Measurements from ENCODE around the gene DOK7.

Gene DOK7

GRCh38 chr4:3485886-3486540 is 22.9 kb downstream of the DOK7 start:
- no peak overlapping the region for H3K4me3 ChIP-seq (replicated peaks in 1 of 2; ENCODE audit: low read depth in 2 of 2, low read length in 2 of 2)
- TF ChIP-seq, protein P1, sequence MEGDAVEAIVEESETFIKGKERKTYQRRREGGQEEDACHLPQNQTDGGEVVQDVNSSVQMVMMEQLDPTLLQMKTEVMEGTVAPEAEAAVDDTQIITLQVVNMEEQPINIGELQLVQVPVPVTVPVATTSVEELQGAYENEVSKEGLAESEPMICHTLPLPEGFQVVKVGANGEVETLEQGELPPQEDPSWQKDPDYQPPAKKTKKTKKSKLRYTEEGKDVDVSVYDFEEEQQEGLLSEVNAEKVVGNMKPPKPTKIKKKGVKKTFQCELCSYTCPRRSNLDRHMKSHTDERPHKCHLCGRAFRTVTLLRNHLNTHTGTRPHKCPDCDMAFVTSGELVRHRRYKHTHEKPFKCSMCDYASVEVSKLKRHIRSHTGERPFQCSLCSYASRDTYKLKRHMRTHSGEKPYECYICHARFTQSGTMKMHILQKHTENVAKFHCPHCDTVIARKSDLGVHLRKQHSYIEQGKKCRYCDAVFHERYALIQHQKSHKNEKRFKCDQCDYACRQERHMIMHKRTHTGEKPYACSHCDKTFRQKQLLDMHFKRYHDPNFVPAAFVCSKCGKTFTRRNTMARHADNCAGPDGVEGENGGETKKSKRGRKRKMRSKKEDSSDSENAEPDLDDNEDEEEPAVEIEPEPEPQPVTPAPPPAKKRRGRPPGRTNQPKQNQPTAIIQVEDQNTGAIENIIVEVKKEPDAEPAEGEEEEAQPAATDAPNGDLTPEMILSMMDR (IDR thresholded peaks at IDR 0.05; ENCODE audit: low read depth, low read length): no peak
- no peak for DNase-seq (ENCODE audit: low read depth in 2 of 2)

GRCh38 chr4:3486541-3487540 is 23.7 kb downstream of the DOK7 start:
- TF ChIP-seq, protein P1 (IDR thresholded peaks at IDR 0.05; ENCODE audit: low read depth, low read length): no peak
- no peak for DNase-seq (ENCODE audit: low read depth in 2 of 2)
- no peak overlapping the region for H3K4me3 ChIP-seq (replicated peaks in 1 of 2; ENCODE audit: low read depth in 2 of 2, low read length in 2 of 2)

GRCh38 chr4:3487861-3488260 is 24.8 kb downstream of the DOK7 start:
- no peak for DNase-seq (ENCODE audit: low read depth in 2 of 2)
- TF ChIP-seq, protein P1 (IDR thresholded peaks at IDR 0.05; ENCODE audit: low read depth, low read length): no peak
- H3K4me3 ChIP-seq (replicated peaks in 1 of 2; ENCODE audit: low read depth in 2 of 2, low read length in 2 of 2): no peak overlapping the region

DNA sequence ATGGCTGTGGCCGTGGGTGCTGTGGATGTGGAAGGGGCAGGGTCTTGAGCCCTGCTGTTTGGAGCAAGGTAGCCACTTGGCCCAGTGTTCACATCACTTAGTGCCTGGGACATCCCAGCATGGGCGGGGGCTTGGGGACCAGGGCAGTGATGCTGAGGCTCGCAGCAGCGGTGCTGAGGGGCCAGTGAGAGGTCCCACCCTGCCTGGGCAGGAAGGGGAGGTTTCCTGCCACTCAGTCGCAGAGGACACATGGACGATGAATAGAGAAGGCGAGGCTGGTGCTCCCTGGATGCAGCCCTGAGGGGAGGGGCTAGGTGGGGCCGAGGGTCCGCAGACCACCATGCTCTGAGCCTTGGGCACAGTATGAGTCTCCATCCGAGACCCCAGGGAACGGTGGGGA is 25.7 kb downstream of the DOK7 start:
- no peak for DNase-seq (ENCODE audit: low read depth in 2 of 2)
- TF ChIP-seq, protein P1 (IDR thresholded peaks at IDR 0.05; ENCODE audit: low read depth, low read length): no peak
- H3K4me3 ChIP-seq (replicated peaks in 1 of 2; ENCODE audit: low read depth in 2 of 2, low read length in 2 of 2): no peak overlapping the region

DNA sequence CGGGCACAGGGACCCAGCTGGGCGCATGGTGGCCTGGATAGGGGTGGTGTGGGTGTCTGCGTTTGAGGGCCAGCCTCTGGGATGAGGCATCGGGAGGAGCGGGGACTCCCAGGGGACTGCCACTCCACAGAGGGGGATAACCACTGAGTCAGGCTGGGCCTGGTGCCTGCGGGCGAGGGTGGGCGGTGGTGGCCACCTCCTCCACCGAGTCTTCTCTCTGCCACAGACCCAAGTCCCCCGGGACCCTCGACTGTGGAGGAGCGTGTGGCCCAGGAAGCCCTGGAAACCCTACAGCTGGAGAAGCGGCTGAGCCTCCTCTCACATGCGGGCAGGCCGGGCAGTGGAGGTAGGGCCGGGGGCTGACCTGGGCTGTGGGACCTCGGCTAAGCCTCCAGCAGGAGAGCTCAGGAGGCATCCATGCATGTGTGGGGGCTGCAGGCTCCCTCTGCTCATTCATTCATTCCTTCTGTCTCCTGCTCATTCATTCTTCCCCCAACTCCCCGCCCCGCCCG is 26.4 kb downstream of the DOK7 start:
- H3K4me3 ChIP-seq (replicated peaks in 1 of 2; ENCODE audit: low read depth in 2 of 2, low read length in 2 of 2): no peak overlapping the region
- DNase-seq (ENCODE audit: low read depth in 2 of 2): peak in 1 of 2 donors; percentile 13
- TF ChIP-seq, protein P1 (IDR thresholded peaks at IDR 0.05; ENCODE audit: low read depth, low read length): no peak

- peak; percentile 25 to 37 for DNase-seq (ENCODE audit: low read depth in 2 of 2)
- no peak overlapping the region for H3K4me3 ChIP-seq (replicated peaks in 1 of 2; ENCODE audit: low read depth in 2 of 2, low read length in 2 of 2)
- TF ChIP-seq, protein P1 (IDR thresholded peaks at IDR 0.05; ENCODE audit: low read depth, low read length): no peak
Observed at GRCh38 chr4:3491681-3492405, 28.7 kb downstream of the DOK7 start.

All from cardiac fibroblast (primary cell).